GM19438 (cell line): ENCODE data around the gene FAS.
"Not testable (repeated sequence)": the region's sequence is repeated elsewhere in the genome, so short reads cannot be mapped to it uniquely, and the experiment has no call there.

Source experiments
- ATAC-seq: cut with Tn5 transposase; IDR thresholded peaks from one replicate; pipeline ENCODE4 v1.9.1; 2021; ENCODE audit warnings: low read depth; ENCODE audit not compliant: unreplicated experiment

Gene FAS

DNA sequence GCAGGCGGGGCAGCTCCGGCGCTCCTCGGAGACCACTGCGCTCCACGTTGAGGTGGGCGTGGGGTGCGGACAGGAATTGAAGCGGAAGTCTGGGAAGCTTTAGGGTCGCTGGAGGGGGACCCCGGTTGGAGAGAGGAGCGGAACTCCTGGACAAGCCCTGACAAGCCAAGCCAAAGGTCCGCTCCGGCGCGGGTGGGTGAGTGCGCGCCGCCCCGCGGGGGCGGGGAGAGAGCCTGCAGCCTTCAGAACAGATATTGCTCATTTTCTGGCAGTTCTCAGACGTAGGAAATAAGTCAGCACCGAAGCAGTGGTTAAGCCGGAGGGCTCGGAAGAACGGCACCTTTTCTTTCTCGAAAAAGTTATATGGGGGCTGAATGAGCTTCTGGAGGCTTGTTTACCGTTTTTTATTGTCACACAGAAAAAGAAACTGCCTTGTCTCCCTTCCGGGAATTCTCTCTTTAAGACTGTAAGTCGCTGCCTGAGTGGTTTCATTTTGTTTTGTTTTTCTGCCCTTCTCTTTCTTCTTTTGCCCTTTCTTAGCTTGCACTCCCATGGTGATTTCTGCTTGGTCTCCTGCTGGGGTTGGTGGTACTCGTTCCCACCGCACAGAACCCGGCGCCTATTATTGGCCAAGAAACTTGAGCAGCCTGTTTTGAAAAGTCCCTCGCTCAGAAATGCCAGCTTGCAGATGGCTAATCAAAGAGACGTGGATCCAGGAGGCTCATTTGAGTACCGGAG lies 732 bp downstream of the FAS start:
- ATAC-seq = peak; percentile 35

DNA sequence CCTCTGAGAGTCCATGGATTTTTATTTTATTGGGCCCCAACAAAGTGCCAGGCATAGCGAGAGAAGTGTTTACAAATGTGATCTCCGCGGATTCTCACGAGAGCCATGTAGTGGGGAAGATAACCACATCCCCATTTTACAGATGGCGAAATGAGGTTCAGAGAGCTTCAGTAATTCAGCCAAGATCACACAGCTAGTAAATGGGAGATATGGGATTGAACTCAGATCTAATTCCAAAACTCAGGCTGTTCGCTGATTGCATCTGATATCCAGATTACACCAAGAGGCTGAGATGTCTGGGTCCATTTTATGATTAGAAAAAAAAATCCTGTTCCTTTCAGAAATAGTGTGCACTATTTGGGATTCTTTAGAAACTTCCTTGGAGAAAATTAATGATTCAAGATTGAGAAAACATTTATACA lies 1.3 kb downstream of the FAS start:
- no peak for ATAC-seq

DNA sequence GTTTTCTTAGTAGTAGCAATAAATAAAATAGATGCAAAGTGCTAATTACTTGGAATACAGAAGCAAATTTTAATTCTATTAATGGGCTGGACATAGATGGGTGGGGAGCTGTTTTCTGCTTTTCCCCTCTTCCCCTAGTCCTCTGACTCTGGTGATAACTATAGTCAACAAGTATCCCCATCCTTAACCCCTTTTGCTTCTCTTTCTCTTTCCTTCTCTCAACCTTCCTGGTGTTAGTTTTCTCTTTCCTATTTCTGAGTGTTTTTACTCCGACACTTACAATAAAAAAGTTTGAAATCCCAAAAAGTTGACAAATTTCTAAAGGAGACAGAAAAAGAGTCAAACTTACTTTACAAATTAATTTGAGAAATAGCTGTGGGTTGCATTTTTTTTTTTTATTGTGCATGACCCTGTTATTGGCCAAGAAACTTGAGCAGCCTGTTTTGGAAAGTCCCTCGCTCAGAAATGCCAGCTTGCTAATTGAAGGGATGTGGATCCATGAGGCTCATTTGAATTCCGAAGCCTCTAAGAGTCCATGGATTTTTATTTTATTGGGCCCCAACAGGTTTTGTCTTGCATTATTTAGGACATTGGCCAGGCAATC lies 2.4 kb downstream of the FAS start:
- ATAC-seq = no peak

DNA sequence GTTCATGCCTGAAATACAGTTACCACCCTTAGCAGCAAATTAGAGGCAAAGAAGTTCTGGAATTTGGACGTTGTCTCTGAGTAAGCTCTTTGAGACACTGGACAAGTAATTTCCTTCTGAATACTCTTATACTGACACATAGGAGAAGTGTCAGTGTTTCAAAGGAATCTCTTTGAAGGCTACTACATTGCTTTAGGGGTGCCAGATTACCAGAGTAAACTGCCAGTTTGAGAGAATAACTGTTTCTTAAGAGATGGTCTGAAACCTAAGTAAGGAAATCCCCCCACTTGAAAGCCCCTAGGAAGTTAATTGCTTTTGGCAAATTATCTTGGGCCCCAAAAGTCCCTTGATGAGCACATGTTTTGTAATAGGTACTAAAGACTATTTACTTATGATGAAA lies 3.4 kb downstream of the FAS start:
- no peak for ATAC-seq

DNA sequence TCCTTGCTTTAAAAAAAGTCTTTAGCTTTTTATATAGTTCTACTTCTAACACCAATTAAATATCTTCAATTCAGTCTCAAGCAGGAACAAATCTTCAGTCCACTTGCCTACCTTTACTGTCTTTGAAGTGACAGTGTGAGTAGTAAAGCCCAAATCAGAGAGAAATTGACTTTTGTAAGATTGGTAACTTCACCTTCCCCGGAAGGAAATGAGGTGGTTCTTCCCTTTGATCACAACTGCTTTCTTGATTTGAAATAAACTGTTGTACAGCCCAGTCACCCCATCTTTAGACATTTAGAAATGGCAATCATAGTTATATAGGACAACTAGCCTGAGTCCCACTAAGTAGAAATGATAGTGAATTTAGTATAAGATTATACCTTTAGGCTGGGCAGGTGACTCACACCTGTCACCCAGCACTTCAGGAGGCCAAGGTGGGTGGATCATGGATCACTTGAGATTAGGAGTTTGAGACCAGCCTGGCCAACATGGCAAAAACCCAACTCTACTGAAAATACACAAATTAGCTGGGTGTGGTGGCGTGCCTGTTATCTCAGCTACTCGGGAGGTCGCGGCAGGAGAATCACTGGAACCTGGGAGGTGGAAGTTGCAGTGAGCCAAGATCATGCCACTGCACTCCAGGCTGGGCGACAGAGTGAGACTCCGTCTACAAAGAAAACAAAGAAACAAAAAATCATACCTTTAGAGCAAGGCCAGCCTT lies 4.7 kb downstream of the FAS start:
- ATAC-seq = no peak

DNA sequence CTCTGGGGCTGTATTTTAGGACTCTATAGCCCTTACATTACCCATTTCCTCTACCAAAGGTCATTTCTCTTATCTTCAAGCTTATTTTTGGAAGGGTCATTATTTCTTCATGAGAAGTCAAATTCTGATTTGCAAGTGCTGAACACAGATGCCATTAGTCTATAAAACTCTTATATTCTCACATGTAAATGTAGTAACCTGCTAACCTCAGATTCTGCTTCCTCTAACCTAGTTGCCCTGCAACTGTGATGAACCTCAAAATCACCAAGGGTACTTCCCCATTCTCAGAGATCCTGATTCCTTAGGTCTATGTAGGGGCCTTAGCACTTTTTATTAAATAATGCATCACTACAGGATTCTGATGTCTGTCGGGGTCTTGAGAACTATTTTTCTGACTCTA lies 6.3 kb downstream of the FAS start:
- peak; percentile 49 for ATAC-seq

DNA sequence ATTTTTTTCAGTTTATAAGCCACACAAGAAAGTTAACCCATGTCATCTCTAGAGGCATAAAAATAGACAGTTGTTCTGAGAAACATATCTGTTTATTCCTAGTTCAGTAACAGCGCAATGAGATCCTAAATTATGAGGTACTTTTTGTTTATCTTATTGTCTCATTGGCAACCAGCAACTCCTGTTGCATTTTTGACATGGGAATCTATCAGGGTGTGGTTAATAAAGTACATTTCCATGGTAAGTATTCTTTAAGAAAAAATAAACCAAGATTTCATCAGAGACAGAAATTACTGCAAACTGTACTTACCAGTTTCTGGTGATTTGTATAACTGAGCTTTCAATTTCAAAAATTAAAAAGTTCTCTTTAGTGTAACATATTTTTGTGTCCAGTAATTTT lies 9.0 kb downstream of the FAS start:
- ATAC-seq = no peak

DNA sequence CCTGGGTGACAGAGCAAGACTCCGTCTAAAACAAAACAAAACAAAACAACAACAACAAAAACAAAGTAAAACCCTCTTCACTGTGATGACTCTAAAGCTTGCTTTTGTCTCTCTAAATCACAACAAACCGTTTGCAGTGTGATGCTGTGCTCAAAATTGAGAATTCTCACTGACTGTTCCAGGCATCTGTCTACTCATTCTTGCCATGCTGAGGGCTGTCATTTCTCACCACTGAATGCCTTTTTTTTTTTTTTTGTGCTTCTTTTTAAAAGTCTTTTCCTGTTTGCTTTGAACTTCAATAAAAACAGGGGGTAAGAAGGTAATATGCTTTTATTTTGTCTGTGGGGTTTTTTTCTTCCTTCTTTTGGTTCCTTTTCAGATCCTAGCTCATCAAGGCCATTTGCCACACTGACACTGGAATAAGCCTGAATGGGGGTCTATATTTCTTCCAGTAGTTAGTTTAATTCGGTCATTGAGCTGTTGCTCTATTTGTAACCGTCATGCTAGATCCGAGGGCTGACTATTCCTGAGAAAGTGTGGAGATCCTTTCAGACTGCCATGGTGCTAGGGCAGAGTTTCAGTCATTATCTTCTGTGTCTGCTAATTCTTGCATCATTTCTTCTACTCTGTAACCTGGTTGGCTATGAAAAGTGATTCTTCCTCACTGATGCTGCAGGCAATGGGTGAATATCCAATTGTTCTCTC lies 10.6 kb downstream of the FAS start:
- no peak for ATAC-seq

DNA sequence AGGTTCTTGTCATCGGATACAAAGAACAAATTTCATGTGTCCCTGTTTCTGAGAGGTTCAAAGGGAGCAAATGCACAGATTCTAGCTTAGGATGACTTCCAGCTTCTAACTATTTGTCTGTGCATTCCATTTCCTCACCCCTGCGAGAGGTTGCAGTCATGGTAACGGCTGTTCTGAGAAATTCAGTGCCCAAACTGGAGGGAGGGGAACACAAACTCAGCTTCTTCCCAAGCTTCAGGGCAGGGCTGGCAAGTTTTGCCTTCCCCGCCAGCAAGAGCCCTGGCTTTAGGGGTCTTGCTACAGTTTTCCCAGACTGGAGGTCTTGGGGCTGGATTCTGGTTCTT lies 11.1 kb downstream of the FAS start:
- no peak for ATAC-seq

DNA sequence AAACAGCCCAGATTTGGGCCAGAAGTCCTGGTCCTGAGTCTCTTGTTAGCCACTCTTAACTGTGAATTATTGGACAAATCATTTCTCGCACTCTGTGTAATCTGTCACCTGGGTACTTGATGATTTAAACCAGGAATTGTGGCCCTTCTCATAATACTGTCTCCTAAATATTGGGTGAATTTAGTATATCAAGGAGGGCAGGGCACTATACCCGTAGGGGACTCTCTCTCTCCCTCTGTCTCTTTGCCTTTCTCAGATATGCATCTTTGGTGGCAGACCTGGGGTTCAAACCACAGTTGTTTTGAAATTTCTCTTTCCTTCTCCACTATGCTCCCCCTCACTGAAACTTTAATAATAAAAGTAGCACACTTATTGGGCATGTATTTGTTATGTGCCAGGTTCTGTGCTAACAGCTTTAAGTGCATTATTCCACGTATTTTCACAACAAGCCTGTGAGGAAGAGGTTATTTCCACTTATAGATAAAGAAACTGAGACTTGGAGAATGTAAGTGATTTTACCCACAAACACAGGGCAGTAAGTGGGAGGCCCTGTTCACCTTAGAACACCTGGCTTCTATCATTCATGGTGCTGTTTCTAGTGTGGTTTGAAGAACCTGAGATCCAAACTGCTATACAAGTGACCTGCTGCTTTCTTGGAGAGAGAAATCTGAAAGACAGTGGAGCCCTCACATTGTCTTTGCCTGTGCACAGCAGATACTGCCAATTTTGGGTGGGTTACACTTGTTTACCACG lies 11.8 kb downstream of the FAS start:
- no peak for ATAC-seq

DNA sequence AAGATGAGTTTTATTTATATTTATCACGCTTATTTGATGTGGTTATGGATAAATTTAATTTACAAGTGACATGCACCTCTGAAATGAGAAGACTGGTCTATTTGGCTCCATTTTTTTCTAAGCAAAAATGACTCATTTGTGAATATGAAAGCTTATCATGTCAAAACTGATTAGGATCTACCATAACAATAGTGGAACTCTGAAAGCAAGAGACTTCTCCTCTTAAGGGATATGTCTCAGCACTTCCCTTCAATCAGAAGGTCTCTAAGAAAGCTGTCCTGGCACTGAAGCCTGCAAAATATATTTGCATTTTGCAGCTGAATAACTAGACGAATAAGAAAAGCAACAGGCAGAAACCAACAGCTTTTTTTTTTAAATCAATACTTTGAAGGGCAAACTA lies 12.7 kb downstream of the FAS start:
- no peak for ATAC-seq

DNA sequence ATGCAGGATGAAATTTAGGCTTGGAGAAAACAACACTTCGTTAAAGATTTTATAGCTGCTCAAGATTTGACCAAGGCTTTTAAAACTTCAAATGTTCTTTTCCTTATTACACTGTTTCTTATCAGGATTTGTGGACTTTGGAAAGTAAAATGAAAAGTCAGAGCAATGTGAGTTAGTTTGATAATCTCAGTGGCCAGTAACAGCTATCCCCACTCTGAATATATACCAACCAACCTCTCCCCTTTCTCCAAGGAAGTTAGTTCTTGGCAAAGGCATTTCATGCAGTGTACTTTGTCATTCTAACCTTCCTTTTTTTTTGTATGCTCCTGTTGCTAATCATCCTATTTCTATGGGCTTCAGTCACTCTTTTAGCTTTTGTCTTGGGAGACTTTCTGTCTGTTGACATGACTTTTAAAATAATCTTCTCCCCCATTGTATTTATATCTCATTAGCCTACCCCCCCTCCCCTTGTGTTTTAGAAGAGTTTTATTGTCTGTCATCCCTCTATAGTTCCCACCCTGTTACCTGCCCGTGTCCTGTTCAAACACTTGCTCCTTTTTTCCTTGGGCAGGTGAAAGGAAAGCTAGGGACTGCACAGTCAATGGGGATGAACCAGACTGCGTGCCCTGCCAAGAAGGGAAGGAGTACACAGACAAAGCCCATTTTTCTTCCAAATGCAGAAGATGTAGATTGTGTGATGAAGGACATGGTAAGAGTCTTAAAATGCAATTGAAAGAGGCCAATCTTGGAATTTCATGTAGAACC lies 16.7 kb downstream of the FAS start:
- ATAC-seq = no peak

DNA sequence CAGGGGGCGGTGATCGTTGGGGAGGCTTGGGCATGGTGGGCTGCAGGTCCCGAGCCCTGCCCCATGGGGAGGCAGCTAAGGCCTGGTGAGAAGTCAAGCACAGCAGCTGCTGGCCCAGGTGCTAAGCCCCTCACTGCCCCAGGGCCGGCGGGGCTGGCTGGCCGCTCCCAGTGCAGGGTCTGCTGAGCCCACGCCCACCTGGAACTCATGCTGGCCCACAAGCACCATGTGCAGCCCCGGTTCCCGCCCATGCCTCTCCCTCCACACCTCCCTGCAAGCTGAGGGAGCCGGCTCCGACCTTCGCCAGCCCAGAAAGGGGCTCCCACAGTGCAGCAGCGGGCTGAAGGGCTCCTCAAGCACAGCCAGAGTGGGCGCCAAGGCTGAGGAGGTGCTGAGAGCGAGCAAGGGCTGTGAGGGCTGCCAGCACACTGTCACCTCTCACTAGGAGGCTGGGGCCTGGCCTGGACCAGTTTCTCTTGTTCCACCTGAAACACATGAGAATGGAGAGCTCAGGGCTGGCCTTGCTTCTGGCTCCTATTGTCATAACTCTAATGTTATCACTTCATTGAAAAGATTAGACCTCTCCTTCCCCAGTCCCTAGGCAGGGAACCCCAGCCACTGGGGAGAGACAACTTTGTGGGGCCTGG lies 28.2 kb downstream of the FAS start:
- ATAC-seq = not testable (repeated sequence)

DNA sequence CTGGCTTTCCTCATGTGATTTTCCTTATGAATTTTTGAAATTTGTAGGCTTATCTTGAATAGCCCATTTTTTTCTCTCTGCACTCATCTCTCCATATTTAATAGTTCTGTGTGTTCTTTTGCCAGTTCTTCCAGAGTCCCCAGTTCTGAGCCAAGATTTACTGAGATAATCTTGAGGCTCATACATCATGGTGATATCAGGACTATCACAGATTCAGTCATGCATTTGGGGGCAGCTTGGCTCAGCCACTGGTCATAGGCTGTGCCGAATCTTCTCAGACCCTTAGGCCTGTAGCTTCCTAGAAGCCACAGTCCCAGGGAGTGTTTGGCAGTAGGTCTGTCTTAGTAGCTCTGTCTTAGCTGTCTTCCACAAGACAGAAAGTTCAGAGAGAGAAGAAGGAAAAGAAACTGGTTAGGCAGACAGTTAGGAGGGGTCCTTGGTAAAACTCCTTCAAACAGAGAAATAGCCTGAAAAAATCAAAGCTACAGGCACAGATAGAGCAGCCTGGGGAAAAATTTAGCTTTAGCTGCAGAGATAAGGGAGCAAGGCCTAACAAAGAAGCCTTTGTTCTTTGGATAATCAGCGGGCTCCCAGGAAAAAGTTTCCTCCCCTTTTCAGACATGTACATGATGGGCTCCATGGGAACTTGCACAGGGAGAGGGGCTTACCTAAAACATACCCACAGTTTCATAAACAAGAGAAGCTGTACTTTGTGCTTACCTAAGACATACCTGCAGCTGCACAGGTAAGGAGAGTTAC lies 29.1 kb downstream of the FAS start:
- no peak for ATAC-seq

DNA sequence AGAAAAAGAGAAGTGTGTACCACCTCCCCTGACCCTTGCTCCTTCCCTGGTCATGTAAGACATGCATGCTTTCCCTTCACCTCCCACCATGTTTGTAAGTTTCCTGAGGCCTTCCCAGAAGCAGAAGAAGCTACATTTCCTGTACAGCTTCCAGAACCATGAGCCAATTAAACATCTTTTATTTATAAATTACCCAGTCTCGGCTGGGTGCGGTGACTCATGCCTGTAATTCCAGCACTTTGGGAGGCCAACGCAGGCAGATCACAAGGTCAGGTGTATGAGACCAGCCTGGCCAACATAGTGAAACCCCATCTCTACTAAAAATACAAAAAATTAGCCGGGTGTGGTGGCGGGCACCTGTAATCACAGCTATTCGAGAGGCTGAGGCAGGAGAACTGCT lies 30.9 kb downstream of the FAS start:
- ATAC-seq = not testable (repeated sequence)

DNA sequence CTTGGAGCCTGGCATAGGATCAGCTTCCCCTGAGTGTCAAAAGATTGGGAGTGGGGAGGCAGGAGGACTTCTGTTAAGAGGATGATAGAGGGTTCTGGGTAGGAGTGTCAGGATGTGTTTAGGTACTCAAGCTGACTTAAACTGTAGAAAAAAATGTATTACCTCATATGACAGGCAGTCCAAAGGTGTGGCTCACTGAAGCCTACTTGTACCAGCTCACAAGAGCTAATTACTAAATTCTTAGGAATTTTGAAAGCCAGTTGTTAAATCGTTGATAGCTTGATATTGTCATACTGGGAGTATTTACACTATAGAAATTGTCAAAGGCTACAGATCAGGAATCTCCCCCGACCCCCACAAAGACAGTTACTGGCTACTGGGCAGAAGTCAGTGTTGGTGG lies 32.1 kb downstream of the FAS start:
- ATAC-seq = no peak

DNA sequence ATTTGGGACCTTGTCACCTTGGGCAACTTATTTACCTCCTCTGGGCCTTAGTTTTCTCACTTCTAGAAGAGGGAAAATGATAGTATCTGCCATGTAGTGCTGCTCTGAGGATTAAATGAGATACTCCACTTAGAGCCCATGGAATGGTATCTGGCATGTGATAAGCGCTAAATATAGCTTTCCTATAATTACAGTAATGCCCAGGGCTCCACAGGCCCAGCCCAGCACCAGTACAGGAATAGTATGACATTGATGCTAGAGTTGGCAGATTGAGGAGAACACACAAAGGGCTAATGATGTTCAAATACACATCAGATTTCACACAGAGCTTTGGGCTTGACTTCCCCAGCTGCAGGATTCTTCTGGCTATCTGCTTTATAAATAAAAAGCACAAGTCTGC lies 34.9 kb downstream of the FAS start:
- no peak for ATAC-seq

DNA sequence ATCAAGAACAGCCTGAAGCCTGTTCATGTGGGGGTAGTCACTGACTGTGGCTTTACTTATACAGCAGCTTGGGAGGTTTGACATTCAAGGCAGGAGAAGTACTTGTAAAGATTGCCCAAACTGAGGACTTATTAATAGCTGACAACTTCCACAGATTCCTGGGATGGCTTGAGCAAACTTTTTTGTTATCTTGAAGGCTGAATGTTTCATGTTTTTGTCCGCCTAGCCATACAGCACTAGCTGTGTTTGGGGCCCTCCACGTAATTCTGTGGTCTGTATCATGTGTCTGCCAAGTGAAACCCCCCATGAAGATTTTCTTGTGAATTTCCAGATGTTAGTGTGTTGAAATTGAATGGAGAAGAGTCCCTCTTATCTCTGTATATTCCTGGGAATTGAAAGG lies 38.6 kb downstream of the FAS start:
- ATAC-seq = no peak
